Tibial nerve (tissue), 4 donors: Measurements from ENCODE around the gene ARHGAP33. TPM values are rescaled to one million over a fixed set of nuclear protein-coding genes. Genes with fewer than 3 reads are reported as not detected.

Experiments used
- DNase-seq, 2 donors: peaks; one replicate each; pipeline ENCODE4 v3.0.0-alpha.2; 2019; ENCODE audit warnings: low spot score in 2 of 2
- H3K27ac ChIP-seq, 4 donors: fragments of 200-600 bp; sonication (generic) in 3 of 4; one replicate each; pipeline ENCODE4 v1.5.1; 2017 to 2019; ENCODE audit warnings: mild to moderate bottlenecking in 1 of 4
- H3K27me3 ChIP-seq, 2 donors: fragments of 200-600 bp; sonication (generic) in 1 of 2; one replicate each; pipeline versions ENCODE4 v1.5.1 to v1.6.0; 2017 to 2019
- H3K36me3 ChIP-seq, 3 donors: fragments of 200-600 bp; sonication (generic); one replicate each; pipeline ENCODE4 v1.5.1; 2018 to 2019
- H3K4me1 ChIP-seq, 4 donors: fragments of 200-600 bp; sonication (generic) in 3 of 4; one replicate each; pipeline ENCODE4 v1.5.1; 2017 to 2019
- H3K4me3 ChIP-seq, 4 donors: fragments of 200-600 bp; sonication (generic) in 3 of 4; one replicate each; pipeline ENCODE4 v1.5.1; 2017 to 2019; ENCODE audit warnings: mild to moderate bottlenecking in 1 of 4, moderate library complexity in 1 of 4
- H3K9me3 ChIP-seq, 4 donors: fragments of 200-600 bp; sonication (generic) in 3 of 4; one replicate each; pipeline ENCODE4 v1.5.1; 2017 to 2019
- EP300 ChIP-seq, 2 donors: sonication (generic); formaldehyde crosslinking; IDR thresholded peaks; one replicate each; pipeline ENCODE4 v1.6.1; 2017; ENCODE audit warnings: antibody characterized with exemption in 2 of 2, mild to moderate bottlenecking in 1 of 2
- POLR2A ChIP-seq, 2 donors: fragments of 450-650 bp; IDR thresholded peaks; one replicate each; pipeline ENCODE4 v1.6.1; 2017; ENCODE audit warnings: antibody characterized with exemption in 2 of 2, mild to moderate bottlenecking in 2 of 2, moderate library complexity in 2 of 2
- WGBS, 2 donors: methylation state at CpG; one replicate each; pipeline ENCODE4 v1.1.5; 2018; 5-methylcytosine and 5-hydroxymethylcytosine counted together
- total RNA-seq, 4 donors: library from RNA; depleted of rRNA; stranded (reverse); fragments of >200 nt; gene quantifications; one replicate each; pipeline ENCODE4 v1.1.0, GENCODE V29; 2016
- TF ChIP-seq, protein P1 (sequence below), 5 experiments: fragments of 200-600 bp in 3 of 5; fragments of 450-650 bp in 2 of 5; sonication (generic) in 3 of 5; IDR thresholded peaks; one replicate each; pipeline ENCODE4 v1.5.1; 2016 to 2019; ENCODE audit warnings: antibody characterized with exemption in 5 of 5, mild to moderate bottlenecking in 3 of 5, moderate library complexity in 2 of 5

ARHGAP33 gene
- total RNA-seq, 4 donors from 2014 or later, result 6.6 to 46.8 (median 26.1) TPM

DNA sequence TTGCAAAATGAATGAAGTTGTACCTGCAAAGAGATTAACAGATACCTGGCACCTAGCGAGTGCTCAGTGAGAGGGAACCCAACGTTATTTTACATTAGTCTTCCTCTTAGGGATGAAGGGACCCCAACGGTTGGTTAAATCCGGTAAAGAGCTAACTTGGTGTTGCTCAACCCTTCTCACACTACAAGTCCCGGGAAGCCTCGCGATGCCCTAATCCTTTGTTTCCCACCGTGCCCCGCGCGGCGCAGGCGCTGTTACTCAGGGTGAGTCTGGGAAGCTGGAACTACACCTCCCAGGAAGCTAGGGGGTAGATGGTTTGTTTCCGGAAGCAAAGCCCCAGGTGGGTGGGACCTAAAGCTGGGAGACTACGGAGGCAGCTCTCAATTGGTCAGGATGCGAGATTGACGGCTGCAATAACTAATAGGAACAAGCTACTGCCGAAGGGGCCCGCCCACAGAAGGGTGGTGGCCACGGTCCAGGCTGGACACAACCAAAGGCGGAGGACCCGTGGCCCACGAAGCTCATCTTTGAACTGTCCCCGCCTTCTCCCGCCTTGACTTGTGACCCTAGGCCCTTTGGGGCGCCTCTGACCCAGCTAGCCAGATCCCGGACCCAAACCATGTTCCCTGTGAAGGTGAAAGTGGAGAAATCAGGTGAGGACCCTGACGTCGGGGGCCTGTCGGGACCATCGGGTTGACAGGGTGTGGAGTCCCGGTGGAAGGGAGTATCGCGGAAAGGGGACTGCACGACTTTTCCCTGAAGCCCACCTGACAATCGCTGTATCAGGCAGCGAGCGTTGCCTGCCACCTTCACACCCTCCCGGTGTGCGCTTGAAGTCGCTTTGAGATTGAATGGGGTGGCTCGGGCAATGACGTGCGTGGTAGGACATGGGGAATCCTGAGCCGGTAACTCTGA, 27.0 kb upstream of the ARHGAP33 start, which contains the start of gene LIN37:
LIN37 (plus strand) TSS at position 471 of the 915 bp plus-strand sequence; CDS start at position 620, 149 bp downstream.
- Histone ChIP-seq H3K9me3 (no peaks in the 10 kb centered on the region), H3K4me1 (peaks cover 0 to 52% (median 37%) of the 10 kb centered on the region in 4 donors), H3K4me3 (peak within 1 kb of the TSS; percentile 68 to 88 (median 84)), H3K27me3 (no peaks in the 10 kb centered on the region), H3K36me3 (peaks cover 0 to 25% (median 4%) of the 10 kb centered on the region in 3 donors), H3K27ac (peak within 1 kb of the TSS; percentile 85 to 92 (median 88))
- TF ChIP-seq EP300 (IDR thresholded peaks at IDR 0.05), result peak; percentile 94 to 96
- TF ChIP-seq, protein P1, sequence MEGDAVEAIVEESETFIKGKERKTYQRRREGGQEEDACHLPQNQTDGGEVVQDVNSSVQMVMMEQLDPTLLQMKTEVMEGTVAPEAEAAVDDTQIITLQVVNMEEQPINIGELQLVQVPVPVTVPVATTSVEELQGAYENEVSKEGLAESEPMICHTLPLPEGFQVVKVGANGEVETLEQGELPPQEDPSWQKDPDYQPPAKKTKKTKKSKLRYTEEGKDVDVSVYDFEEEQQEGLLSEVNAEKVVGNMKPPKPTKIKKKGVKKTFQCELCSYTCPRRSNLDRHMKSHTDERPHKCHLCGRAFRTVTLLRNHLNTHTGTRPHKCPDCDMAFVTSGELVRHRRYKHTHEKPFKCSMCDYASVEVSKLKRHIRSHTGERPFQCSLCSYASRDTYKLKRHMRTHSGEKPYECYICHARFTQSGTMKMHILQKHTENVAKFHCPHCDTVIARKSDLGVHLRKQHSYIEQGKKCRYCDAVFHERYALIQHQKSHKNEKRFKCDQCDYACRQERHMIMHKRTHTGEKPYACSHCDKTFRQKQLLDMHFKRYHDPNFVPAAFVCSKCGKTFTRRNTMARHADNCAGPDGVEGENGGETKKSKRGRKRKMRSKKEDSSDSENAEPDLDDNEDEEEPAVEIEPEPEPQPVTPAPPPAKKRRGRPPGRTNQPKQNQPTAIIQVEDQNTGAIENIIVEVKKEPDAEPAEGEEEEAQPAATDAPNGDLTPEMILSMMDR (IDR thresholded peaks at IDR 0.05), result peak in 3 of 5 experiments; percentile 14 to 59 (median 42)
- TF ChIP-seq POLR2A (IDR thresholded peaks at IDR 0.05), result peak; percentile 79 to 97
- DNase-seq, result peak; percentile 99 to 100
- WGBS, 2 donors, result 1% methylated on average over 42 to 44 of the region's 45 CpGs

DNA sequence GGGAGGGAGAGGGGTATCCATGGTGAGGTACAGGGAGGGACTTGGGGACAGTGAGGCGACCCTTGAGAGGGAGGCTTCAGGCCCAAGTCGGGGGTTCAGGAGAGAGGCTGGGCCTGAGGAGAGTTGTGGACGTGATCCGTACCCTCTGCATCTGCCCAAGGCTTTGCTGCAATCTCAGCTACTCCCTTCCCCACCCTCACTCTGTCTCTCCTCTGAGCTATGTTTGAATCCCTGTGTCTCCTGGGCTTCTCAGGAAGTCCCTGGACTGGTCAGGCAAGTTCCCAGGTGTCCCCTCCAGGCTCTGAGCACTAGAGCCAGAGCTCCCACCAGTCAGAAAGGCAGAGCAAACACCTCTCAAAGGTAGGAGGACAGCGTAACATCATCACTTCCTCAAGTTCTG, 25.2 kb upstream of the ARHGAP33 start:
- WGBS, 2 donors, result 88 to 92% methylated on average over 5 of the region's 5 CpGs
- H3K9me3 ChIP-seq, result no peaks in the 10 kb centered on the region
- DNase-seq, result no peak
- H3K36me3 ChIP-seq, result peaks cover 0 to 42% (median 4%) of the 10 kb centered on the region in 3 donors
- no peaks in the 10 kb centered on the region for H3K27me3 ChIP-seq
- peak overlapping the region in 1 of 4 donors; percentile 8 for H3K27ac ChIP-seq
- H3K4me1 ChIP-seq, result peaks cover 0 to 50% (median 30%) of the 10 kb centered on the region in 4 donors
- TF ChIP-seq POLR2A (IDR thresholded peaks at IDR 0.05) (no peak), EP300 (IDR thresholded peaks at IDR 0.05) (no peak)
- TF ChIP-seq, protein P1 (IDR thresholded peaks at IDR 0.05), result no peak
- no peak overlapping the region for H3K4me3 ChIP-seq

DNA sequence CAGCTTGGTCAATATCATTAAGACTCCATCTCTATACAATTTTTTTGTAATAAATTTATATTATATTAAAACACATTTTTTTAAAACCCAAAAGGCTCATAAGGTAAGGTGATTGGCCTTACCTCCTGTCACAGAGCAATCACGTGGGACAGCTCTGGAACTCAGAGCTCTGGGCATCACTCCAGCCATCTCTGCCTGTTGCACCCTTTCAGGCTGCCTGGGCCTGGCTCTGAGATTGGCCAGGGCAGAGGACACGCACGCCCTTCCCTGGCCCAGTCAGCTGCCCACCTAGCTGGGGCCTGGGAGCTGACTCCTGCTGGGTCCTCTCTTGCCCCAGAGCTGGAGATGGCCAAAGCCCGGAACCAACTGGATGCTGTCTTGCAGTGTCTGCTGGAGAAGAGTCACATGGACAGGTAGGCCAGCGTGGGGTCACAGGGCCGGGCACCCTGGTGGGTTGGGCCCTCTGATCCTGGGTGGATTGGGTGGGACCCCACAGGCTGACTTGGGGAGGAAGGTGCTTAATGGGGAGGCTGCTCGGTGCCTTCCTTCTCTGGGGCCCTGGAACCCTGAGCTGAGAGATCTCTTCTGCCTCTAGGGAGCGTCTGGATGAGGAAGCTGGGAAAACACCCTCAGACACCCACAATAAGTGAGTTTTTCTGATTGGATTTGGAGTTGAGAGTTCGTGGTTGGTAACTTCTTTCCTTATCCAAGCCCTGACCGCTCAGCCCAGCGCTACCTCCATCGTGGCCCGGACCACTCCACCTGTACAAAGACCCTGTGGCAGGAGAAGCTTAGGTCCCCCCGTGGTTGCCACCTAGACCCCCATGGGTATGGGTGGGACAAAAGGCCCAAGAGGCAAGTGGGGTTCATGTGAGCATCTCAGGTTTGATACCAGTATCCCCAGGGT, 23.3 kb upstream of the ARHGAP33 start:
- Histone ChIP-seq H3K9me3 (no peaks in the 10 kb centered on the region), H3K27me3 (no peaks in the 10 kb centered on the region), H3K36me3 (peaks cover 0 to 42% (median 4%) of the 10 kb centered on the region in 3 donors), H3K4me1 (peaks cover 4 to 55% (median 31%) of the 10 kb centered on the region in 4 donors), H3K27ac (no peak overlapping the region), H3K4me3 (no peak overlapping the region)
- WGBS, 2 donors, result 84 to 93% methylated on average over 11 to 14 of the region's 14 CpGs
- no peak for DNase-seq
- no peak for TF ChIP-seq POLR2A (IDR thresholded peaks at IDR 0.05)
- TF ChIP-seq, protein P1 (IDR thresholded peaks at IDR 0.05), result no peak
- TF ChIP-seq EP300 (IDR thresholded peaks at IDR 0.05), result no peak

DNA sequence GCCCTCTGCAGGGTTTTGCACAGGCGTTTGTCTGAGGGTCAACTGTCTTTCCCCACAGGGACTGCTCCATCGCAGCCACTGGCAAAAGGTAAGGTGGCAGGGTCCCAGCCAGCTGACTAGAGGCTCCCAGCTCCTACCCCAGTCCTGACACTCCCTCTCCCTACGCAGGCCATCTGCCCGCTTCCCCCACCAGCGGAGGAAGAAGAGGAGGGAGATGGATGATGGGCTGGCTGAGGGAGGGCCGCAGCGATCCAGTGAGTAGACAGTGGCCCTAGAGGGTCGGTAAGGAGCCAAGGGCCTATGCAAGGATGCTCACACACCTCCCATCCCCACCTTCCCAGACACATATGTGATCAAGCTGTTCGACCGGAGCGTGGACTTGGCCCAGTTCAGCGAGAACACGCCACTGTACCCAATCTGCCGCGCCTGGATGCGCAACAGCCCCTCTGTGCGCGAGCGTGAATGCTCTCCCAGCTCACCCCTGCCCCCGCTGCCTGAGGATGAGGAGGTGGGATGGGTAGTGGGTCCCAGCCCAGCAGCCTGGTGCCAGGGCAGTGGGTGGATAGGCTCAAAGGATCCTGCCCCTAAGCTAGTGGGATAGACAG, 22.5 kb upstream of the ARHGAP33 start:
- WGBS, 2 donors, result 95% methylated on average over 17 to 20 of the region's 20 CpGs
- Histone ChIP-seq H3K9me3 (no peaks in the 10 kb centered on the region), H3K27ac (peak overlapping the region in 2 of 4 donors; percentile 98 to 99), H3K36me3 (peaks cover 0 to 42% (median 4%) of the 10 kb centered on the region in 3 donors), H3K4me3 (no peak overlapping the region), H3K27me3 (no peaks in the 10 kb centered on the region), H3K4me1 (peaks cover 4 to 54% (median 30%) of the 10 kb centered on the region in 4 donors)
- DNase-seq, result no peak
- no peak for TF ChIP-seq POLR2A (IDR thresholded peaks at IDR 0.05)
- TF ChIP-seq, protein P1 (IDR thresholded peaks at IDR 0.05), result no peak
- no peak for TF ChIP-seq EP300 (IDR thresholded peaks at IDR 0.05)
